Smooth muscle cell (in vitro differentiated cells): ENCODE measurements around the gene NCOA3. TPM values are rescaled to one million over a fixed set of nuclear protein-coding genes. Genes with fewer than 3 reads are reported as not detected.

ENCODE experiments used
- DNase-seq: peaks from one replicate; lab custom pipeline; 2025; ENCODE audit not compliant: unreplicated experiment; lab: John Stamatoyannopoulos, UW
- H2AFZ ChIP-seq: fragments of 200-600 bp; sonication (generic); 2 replicates; pipeline ENCODE4 v1.6.0; 2016; ENCODE audit warnings: antibody characterized with exemption, low read depth, mild to moderate bottlenecking
- H3F3A ChIP-seq: fragments of 200-600 bp; sonication (generic); 2 replicates; pipeline ENCODE4 v1.6.0; 2017; ENCODE audit warnings: antibody characterized with exemption, low read depth
- H3K27ac ChIP-seq: fragments of 200-600 bp; sonication (generic); 2 replicates; pipeline ENCODE4 v1.5.1; 2016; ENCODE audit warnings: low read depth, mild to moderate bottlenecking
- H3K27me3 ChIP-seq: fragments of 200-600 bp; sonication (generic); 2 replicates; pipeline ENCODE4 v1.6.1; 2016; ENCODE audit warnings: low read depth, mild to moderate bottlenecking
- H3K36me3 ChIP-seq: fragments of 200-600 bp; sonication (generic); 2 replicates; pipeline ENCODE4 v1.5.1; 2016; ENCODE audit warnings: low read depth
- H3K4me1 ChIP-seq: fragments of 200-600 bp; sonication (generic); 2 replicates; pipeline ENCODE4 v1.5.1; 2016; ENCODE audit warnings: low read depth
- H3K4me2 ChIP-seq: fragments of 200-600 bp; sonication (generic); 2 replicates; pipeline ENCODE4 v1.6.0; 2016; ENCODE audit warnings: mild to moderate bottlenecking
- H3K4me3 ChIP-seq: fragments of 200-600 bp; sonication (generic); 2 replicates; pipeline ENCODE4 v1.5.1; 2016; ENCODE audit warnings: mild to moderate bottlenecking
- H3K79me2 ChIP-seq: fragments of 200-600 bp; sonication (generic); 2 replicates; pipeline ENCODE4 v1.6.0; 2016; ENCODE audit warnings: low read depth, mild to moderate bottlenecking
- H3K9ac ChIP-seq: fragments of 200-600 bp; sonication (generic); 2 replicates; pipeline ENCODE4 v1.6.0; 2016; ENCODE audit warnings: low read depth
- H3K9me3 ChIP-seq: fragments of 200-600 bp; sonication (generic); replicated peaks from 2 replicates; pipeline ENCODE4 v1.5.1; 2016; ENCODE audit warnings: low read depth
- H4K20me1 ChIP-seq: fragments of 200-600 bp; sonication (generic); 2 replicates; pipeline ENCODE4 v1.6.0; 2016; ENCODE audit warnings: low read depth
- CTCF ChIP-seq: fragments of 200-600 bp; sonication (generic); IDR thresholded peaks from 2 replicates; pipeline ENCODE4 v1.5.1; 2017; ENCODE audit warnings: borderline replicate concordance, mild to moderate bottlenecking, antibody characterized with exemption; ENCODE audit not compliant: insufficient read depth, poor library complexity, severe bottlenecking
- WGBS: methylation state at CpG from one replicate; pipeline ENCODE4 v1.1.7; 2016; ENCODE audit warnings: low lambda C conversion rate; 5-methylcytosine and 5-hydroxymethylcytosine counted together
- polyA plus RNA-seq: library from polyadenylated mRNA; unstranded; fragments of >200 nt; fragmentation: Nextera tagmentation; extraction: Ambion mirVana; gene quantifications from 2 replicates; pipeline ENCODE4 v1.2.1, GENCODE V29; 2016
- total RNA-seq: library from RNA; depleted of rRNA; stranded (reverse); fragments of >200 nt; gene quantifications from 2 replicates; pipeline ENCODE4 v1.2.3, GENCODE V29; 2014

The NCOA3 gene
- total and polyA plus RNA-seq, 2 experiments from 2014 or later = 6.0 to 28.4 TPM

DNA sequence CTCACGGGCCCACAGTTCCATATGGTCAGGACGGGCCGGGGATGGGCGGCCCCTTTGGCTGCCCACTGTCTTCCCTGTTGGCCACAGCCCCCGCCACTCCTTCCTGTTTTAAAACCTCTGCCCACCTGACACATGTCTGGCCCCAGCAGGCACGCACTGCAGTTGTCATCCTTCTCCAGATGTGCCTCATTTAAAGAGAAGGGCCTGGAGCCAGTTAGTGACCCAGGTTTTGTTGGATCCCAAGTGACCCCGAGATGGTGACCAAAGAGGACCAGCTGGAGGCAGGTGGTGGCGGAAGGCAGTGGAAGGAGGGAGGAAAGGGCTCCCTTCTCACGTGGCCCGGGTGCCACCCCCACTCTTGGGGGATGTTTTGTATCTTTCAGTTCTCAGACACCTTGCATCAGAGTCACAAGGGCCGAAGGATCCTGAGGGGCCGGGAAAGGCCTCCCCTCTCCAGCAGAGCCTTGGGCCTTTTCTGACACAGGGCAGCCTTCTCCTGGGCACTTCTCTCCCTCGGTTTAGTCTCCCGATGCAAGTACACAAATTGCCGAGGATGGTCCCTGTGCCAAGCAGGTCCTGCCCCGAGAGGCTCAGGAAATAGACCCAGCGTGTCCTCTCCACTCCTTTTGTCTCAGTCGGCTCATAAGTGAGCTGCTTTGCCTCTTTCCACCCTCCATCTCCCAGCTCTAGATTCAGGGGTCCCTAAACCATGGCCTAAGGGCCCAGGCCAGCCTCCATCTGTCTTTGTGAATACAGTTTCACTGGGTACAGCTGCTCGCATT, 166.0 kb downstream of the NCOA3 start:
- Histone ChIP-seq H3K36me3 (no peaks in the 10 kb centered on the region), H3K27me3 (no peaks in the 10 kb centered on the region), H3K9me3 (no peaks in the 10 kb centered on the region), H2AFZ (no peak overlapping the region), H3K4me2 (no peak overlapping the region), H4K20me1 (no peaks in the 10 kb centered on the region), H3K4me3 (no peak overlapping the region), H3F3A (no peaks in the 10 kb centered on the region), H3K27ac (no peak overlapping the region), H3K9ac (no peak overlapping the region), H3K4me1 (peaks cover 4% of the 10 kb centered on the region), H3K79me2 (no peaks in the 10 kb centered on the region)
- DNase-seq = no peak
- no peak for TF ChIP-seq CTCF
- WGBS = 95% methylated on average over 19 of the region's 19 CpGs

- Histone ChIP-seq H3K4me2 (no peak overlapping the region), H3K9ac (no peak overlapping the region), H3K27ac (no peak overlapping the region), H3K36me3 (no peaks in the 10 kb centered on the region), H3K4me3 (no peak overlapping the region), H3K79me2 (no peaks in the 10 kb centered on the region), H2AFZ (no peak overlapping the region), H3K27me3 (no peaks in the 10 kb centered on the region), H3K4me1 (peaks cover 4% of the 10 kb centered on the region), H3F3A (no peaks in the 10 kb centered on the region), H4K20me1 (no peaks in the 10 kb centered on the region), H3K9me3 (no peaks in the 10 kb centered on the region)
- WGBS = 97% methylated on average over 23 of the region's 23 CpGs
- no peak for DNase-seq
- no peak for TF ChIP-seq CTCF
These were observed 166.8 kb downstream of the NCOA3 start for GRCh38 chr20:47668313-47669151.

- Histone ChIP-seq H3K27ac (no peak overlapping the region), H3K27me3 (no peaks in the 10 kb centered on the region), H3K9me3 (no peaks in the 10 kb centered on the region), H3K36me3 (no peaks in the 10 kb centered on the region), H4K20me1 (no peaks in the 10 kb centered on the region), H3K9ac (no peak overlapping the region), H3K4me1 (peaks cover 1% of the 10 kb centered on the region), H2AFZ (no peak overlapping the region), H3K79me2 (no peaks in the 10 kb centered on the region), H3F3A (no peaks in the 10 kb centered on the region), H3K4me2 (no peak overlapping the region), H3K4me3 (no peak overlapping the region)
- TF ChIP-seq CTCF = no peak
- WGBS = 98% methylated on average over 8 of the region's 8 CpGs
- DNase-seq = no peak
These were observed 167.4 kb downstream of the NCOA3 start for GRCh38 chr20:47669152-47669425.
